OCI-LY7 (cell line): ENCODE data around the gene IAH1. TPM values are rescaled to one million over a fixed set of nuclear protein-coding genes. Genes with fewer than 3 reads are reported as not detected.

Experiments used
- BruUV-seq: library from RNA; stranded (reverse); fragments of 400-500 nt; replicated peaks from 2 replicates; lab custom pipeline; 2021; lab: Mats Ljungman, UMichigan
- CTCF ChIA-PET: fragments of 300-600 bp; sonication (Branson Sonifier 250); formaldehyde crosslinking; loops from one replicate; lab custom pipeline; 2022; ENCODE audit warnings: antibody characterized with exemption; ENCODE audit not compliant: unreplicated experiment; lab: Charles Lee
- POLR2A ChIA-PET: fragments of 300-600 bp; sonication (Branson Sonifier 250); formaldehyde crosslinking; loops from one replicate; lab custom pipeline; 2022; ENCODE audit warnings: antibody characterized with exemption; lab: Charles Lee
- DNase-seq: peaks from one replicate; pipeline ENCODE4 v3.0.0-alpha.2; 2015; ENCODE audit warnings: low spot score
- H2AFZ ChIP-seq: fragments of 200-600 bp; sonication (generic), shearing (Covaris generic); 2 replicates; pipeline ENCODE4 v1.6.1; 2014; ENCODE audit warnings: mild to moderate bottlenecking, antibody characterized with exemption, low read length, moderate library complexity
- H3K27ac ChIP-seq: fragments of 200-600 bp; sonication (generic); 2 replicates; pipeline ENCODE4 v1.5.1; 2014; ENCODE audit warnings: mixed run types, low read depth, mild to moderate bottlenecking, moderate library complexity, low read length, inconsistent platforms; ENCODE audit not compliant: poor library complexity, severe bottlenecking
- H3K36me3 ChIP-seq: fragments of 200-600 bp; sonication (generic); 2 replicates; pipeline ENCODE4 v1.6.1; 2014; ENCODE audit warnings: mild to moderate bottlenecking, antibody characterized with exemption, low read length, moderate library complexity, mixed read lengths; ENCODE audit not compliant: insufficient read depth
- H3K4me1 ChIP-seq: fragments of 200-600 bp; sonication (generic); 2 replicates; pipeline ENCODE4 v1.5.1; 2014; ENCODE audit warnings: mild to moderate bottlenecking, low read length; ENCODE audit not compliant: insufficient read depth, poor library complexity, severe bottlenecking
- H3K4me2 ChIP-seq: fragments of 200-600 bp; sonication (generic); 2 replicates; pipeline ENCODE4 v1.6.1; 2014; ENCODE audit warnings: mild to moderate bottlenecking, low read length
- H3K4me3 ChIP-seq: fragments of 200-600 bp; sonication (generic); 2 replicates; pipeline ENCODE4 v1.5.1; 2014; ENCODE audit warnings: mild to moderate bottlenecking, low read depth, low read length; ENCODE audit not compliant: poor library complexity, severe bottlenecking
- H3K79me2 ChIP-seq: fragments of 200-600 bp; sonication (generic); 2 replicates; pipeline ENCODE4 v1.6.1; 2016; ENCODE audit warnings: low read depth, mild to moderate bottlenecking, low read length, moderate library complexity, mixed read lengths; ENCODE audit not compliant: insufficient read depth
- H3K9me2 ChIP-seq: fragments of 200-600 bp; sonication (generic); 2 replicates; pipeline ENCODE4 v1.6.1; 2016; ENCODE audit warnings: mild to moderate bottlenecking, low read length, mixed read lengths; ENCODE audit not compliant: insufficient read depth
- H3K9me3 ChIP-seq: fragments of 200-600 bp; sonication (generic); 2 replicates; pipeline ENCODE4 v1.6.1; 2014; ENCODE audit warnings: mild to moderate bottlenecking, mixed run types, low read length, mixed read lengths
- H4K20me1 ChIP-seq: fragments of 200-600 bp; sonication (generic); 2 replicates; pipeline ENCODE4 v1.6.1; 2014; ENCODE audit warnings: mild to moderate bottlenecking, antibody characterized with exemption, low read length, moderate library complexity, mixed read lengths; ENCODE audit not compliant: insufficient read depth
- EZH2phosphoT487 ChIP-seq: fragments of 200-600 bp; sonication (generic); IDR thresholded peaks from 2 replicates; pipeline ENCODE4 v1.6.1; 2018; ENCODE audit warnings: low read depth, borderline replicate concordance, mild to moderate bottlenecking, mixed run types, antibody characterized with exemption, low read length, moderate library complexity, mixed read lengths
- intact Hi-C: fragments of 100-400 bp; cut with micrococcal nuclease; formaldehyde crosslinking; loops from one replicate; pipeline ENCODE4 v1.10.0; 2022; ENCODE audit not compliant: unreplicated experiment
- total RNA-seq, 2 experiments: library from RNA; depleted of rRNA in 1 of 2; stranded (reverse); fragments of >200 nt in 1 of 2; shearing (Covaris generic) in 1 of 2; gene quantifications; 2 replicates each; pipeline ENCODE4 v1.2.3, GENCODE V29; 2014 to 2022
- TF ChIP-seq, protein P1 (sequence below): fragments of 200-600 bp; sonication (generic); conservative IDR thresholded peaks from 2 replicates; pipeline ENCODE4 v1.5.1; 2014; ENCODE audit warnings: mild to moderate bottlenecking, antibody characterized with exemption, low read length, moderate library complexity, mixed read lengths

The IAH1 gene
- total RNA-seq, 2 experiments from 2014 or later: 0.66 to 3.8 TPM

DNA sequence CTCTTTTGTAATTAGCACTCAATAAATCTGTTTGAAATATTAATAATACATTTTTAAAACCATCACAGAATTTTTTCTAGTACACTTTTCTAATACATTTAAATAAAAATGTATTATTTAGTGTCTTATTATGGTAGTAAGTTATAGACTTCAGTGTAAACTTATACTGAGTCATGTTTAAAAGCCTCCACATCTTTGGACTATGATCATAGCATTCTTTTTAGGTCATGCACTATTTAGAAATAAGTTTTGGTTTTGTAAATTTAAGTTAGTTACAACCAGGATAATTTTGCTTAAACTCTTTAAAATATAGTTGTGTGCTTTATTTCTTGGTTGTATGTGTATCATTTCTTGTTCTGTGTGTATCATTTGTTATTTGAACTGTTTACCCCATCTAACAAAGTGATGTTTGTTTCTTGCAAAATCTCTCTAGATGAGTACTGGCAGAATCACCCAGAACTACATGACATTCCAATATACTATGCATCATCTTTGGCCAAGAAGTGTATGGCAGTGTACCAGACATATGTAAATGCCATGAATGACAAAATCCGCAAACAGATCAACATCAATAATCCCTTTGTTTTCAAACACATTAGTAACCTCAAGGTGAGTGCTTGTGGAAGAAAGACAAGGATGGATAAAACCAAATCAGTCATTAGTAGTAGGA is 34.2 kb upstream of the IAH1 start:
- BruUV-seq: no TSS peak
- Histone ChIP-seq H3K27ac (no peak overlapping the region), H3K4me1 (no peaks in the 10 kb centered on the region), H2AFZ (no peak overlapping the region), H3K4me2 (no peak overlapping the region), H3K9me3 (no peaks in the 10 kb centered on the region), H3K36me3 (peaks cover 93% of the 10 kb centered on the region), H3K79me2 (no peaks in the 10 kb centered on the region), H3K4me3 (no peak overlapping the region), H4K20me1 (no peaks in the 10 kb centered on the region), H3K9me2 (no peaks in the 10 kb centered on the region)
- TF ChIP-seq, protein P1, sequence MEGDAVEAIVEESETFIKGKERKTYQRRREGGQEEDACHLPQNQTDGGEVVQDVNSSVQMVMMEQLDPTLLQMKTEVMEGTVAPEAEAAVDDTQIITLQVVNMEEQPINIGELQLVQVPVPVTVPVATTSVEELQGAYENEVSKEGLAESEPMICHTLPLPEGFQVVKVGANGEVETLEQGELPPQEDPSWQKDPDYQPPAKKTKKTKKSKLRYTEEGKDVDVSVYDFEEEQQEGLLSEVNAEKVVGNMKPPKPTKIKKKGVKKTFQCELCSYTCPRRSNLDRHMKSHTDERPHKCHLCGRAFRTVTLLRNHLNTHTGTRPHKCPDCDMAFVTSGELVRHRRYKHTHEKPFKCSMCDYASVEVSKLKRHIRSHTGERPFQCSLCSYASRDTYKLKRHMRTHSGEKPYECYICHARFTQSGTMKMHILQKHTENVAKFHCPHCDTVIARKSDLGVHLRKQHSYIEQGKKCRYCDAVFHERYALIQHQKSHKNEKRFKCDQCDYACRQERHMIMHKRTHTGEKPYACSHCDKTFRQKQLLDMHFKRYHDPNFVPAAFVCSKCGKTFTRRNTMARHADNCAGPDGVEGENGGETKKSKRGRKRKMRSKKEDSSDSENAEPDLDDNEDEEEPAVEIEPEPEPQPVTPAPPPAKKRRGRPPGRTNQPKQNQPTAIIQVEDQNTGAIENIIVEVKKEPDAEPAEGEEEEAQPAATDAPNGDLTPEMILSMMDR: no peak
- no peak for TF ChIP-seq EZH2phosphoT487
- CTCF ChIA-PET: no interaction called here
- intact Hi-C loops: no loop called here
- no peak for DNase-seq
- POLR2A ChIA-PET: no interaction called here

DNA sequence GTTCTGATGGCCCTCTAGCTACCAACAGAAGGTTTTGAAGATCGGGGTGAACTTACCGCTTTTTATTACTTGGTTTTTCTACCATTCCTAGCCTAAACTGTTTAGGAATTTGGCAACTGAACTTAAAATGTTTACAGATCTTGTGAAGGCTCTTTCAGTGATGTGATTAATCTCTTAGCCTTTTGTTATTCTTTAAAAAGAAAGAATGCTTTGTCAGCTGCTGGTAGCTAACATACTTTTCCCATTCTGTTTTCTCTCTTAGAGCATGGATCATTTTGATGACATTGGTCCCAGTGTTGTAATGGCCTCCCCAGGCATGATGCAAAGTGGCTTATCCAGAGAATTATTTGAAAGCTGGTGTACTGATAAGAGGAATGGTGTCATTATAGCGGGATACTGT is 32.8 kb upstream of the IAH1 start:
- no peaks in the 10 kb centered on the region for H3K79me2 ChIP-seq
- no peaks in the 10 kb centered on the region for H4K20me1 ChIP-seq
- no peaks in the 10 kb centered on the region for H3K9me2 ChIP-seq
- intact Hi-C loops: no loop called here
- no peak overlapping the region for H3K27ac ChIP-seq
- H2AFZ ChIP-seq: no peak overlapping the region
- no peak for DNase-seq
- no peaks in the 10 kb centered on the region for H3K4me1 ChIP-seq
- H3K9me3 ChIP-seq: no peaks in the 10 kb centered on the region
- peaks cover 92% of the 10 kb centered on the region for H3K36me3 ChIP-seq
- CTCF ChIA-PET: no interaction called here
- no peak overlapping the region for H3K4me2 ChIP-seq
- BruUV-seq: no TSS peak
- no peak overlapping the region for H3K4me3 ChIP-seq
- TF ChIP-seq, protein P1: no peak
- no peak for TF ChIP-seq EZH2phosphoT487
- POLR2A ChIA-PET: interaction anchor here (0.7 to 1.2 kb wide), 2 partner anchors 21 to 207 kb away, joined by 3 read pairs; no protein-coding TSS in a partner anchor

- Histone ChIP-seq H2AFZ (no peak overlapping the region), H3K27ac (no peak overlapping the region), H3K79me2 (no peaks in the 10 kb centered on the region), H3K36me3 (peaks cover 88% of the 10 kb centered on the region), H3K9me3 (no peaks in the 10 kb centered on the region), H3K4me2 (no peak overlapping the region), H4K20me1 (no peaks in the 10 kb centered on the region), H3K9me2 (no peaks in the 10 kb centered on the region), H3K4me3 (no peak overlapping the region), H3K4me1 (no peaks in the 10 kb centered on the region)
- no peak for DNase-seq
- BruUV-seq: no TSS peak
- TF ChIP-seq, protein P1: no peak
- no peak for TF ChIP-seq EZH2phosphoT487
- POLR2A ChIA-PET: no interaction called here
- intact Hi-C loops: no loop called here
- CTCF ChIA-PET: no interaction called here
Observed at GRCh38 chr2:9443526-9443925, 30.8 kb upstream of the IAH1 start.
